GM12878 (cell line): ENCODE measurements around the gene SMIM9. TPM values are rescaled to one million over a fixed set of nuclear protein-coding genes. Genes with fewer than 3 reads are reported as not detected.

Experiments used
- ATAC-seq: fragments of 200-7000 bp; cut with Tn5 transposase; 3 replicates; pipeline ENCODE4 v1.9.1; 2020; ENCODE audit warnings: mild to moderate bottlenecking, moderate library complexity
- BruUV-seq: library from RNA; stranded (reverse); fragments of 400-500 nt; replicated peaks from 2 replicates; lab custom pipeline; 2021; lab: Mats Ljungman, UMichigan
- CTCF ChIA-PET: fragments of 300-600 bp; sonication (Branson Sonifier 250); formaldehyde crosslinking; extraction: SDS; loops from one replicate; lab custom pipeline; 2021; ENCODE audit warnings: inconsistent platforms; lab: Yijun Ruan, JAX
- POLR2A ChIA-PET: fragments of 350-600 bp; formaldehyde crosslinking; extraction: SDS; loops from one replicate; lab custom pipeline; 2021; ENCODE audit warnings: inconsistent platforms; lab: Charles Lee
- RAD21 ChIA-PET: fragments of 300-600 bp; sonication (Branson Sonifier 250); formaldehyde crosslinking; loops from one replicate; lab custom pipeline; 2023; ENCODE audit warnings: antibody characterized with exemption; ENCODE audit not compliant: unreplicated experiment; lab: Charles Lee
- SMC1A ChIA-PET: fragments of 300-600 bp; sonication (Branson Sonifier 250); formaldehyde crosslinking; loops from one replicate; lab custom pipeline; 2023; ENCODE audit not compliant: unreplicated experiment, uncharacterized antibody; lab: Charles Lee
- DNase-seq: peaks from one replicate; pipeline ENCODE4 v3.0.0-alpha.2; 2011; ENCODE audit warnings: low read depth, low spot score
- FAIRE-seq: peaks from 3 replicates; lab custom pipeline; 2011; peaks lifted over from hg19 to GRCh38; lab: Jason Lieb, UNC
- H2AFZ ChIP-seq: 2 replicates; pipeline ENCODE4 v1.6.0; 2011; ENCODE audit warnings: low read depth, low read length, control low read depth; ENCODE audit not compliant: control insufficient read depth
- H3K27ac ChIP-seq: 2 replicates; pipeline ENCODE4 v1.5.1; 2011; ENCODE audit warnings: control low read depth; ENCODE audit not compliant: control insufficient read depth, insufficient read depth
- H3K27me3 ChIP-seq, 2 experiments: replicated peaks in 1 of 2; 2 replicates each; pipeline versions ENCODE4 v1.6.0 to v1.6.1; 2011; ENCODE audit warnings: low read length in 1 of 2; ENCODE audit not compliant: control insufficient read depth in 2 of 2, insufficient read depth in 2 of 2
- H3K36me3 ChIP-seq, 2 experiments: 2 replicates each; pipeline ENCODE4 v1.5.1; 2011; ENCODE audit warnings: low read length in 1 of 2; ENCODE audit not compliant: control insufficient read depth in 2 of 2, insufficient read depth in 2 of 2
- H3K4me1 ChIP-seq: 2 replicates; pipeline ENCODE4 v1.6.1; 2011; ENCODE audit warnings: mild to moderate bottlenecking, low read length, moderate library complexity, mixed read lengths; ENCODE audit not compliant: control insufficient read depth, insufficient read depth
- H3K4me2 ChIP-seq: 2 replicates; pipeline ENCODE4 v1.6.0; 2011; ENCODE audit warnings: control low read depth; ENCODE audit not compliant: control insufficient read depth, insufficient read depth
- H3K4me3 ChIP-seq: fragments of 200-600 bp; sonication (generic); 2 replicates; pipeline ENCODE4 v1.5.1; 2016
- H3K79me2 ChIP-seq: 2 replicates; pipeline ENCODE4 v1.6.0; 2011; ENCODE audit warnings: low read length; ENCODE audit not compliant: control insufficient read depth, insufficient read depth
- H3K9ac ChIP-seq: 2 replicates; pipeline ENCODE4 v1.8.0; 2011; ENCODE audit warnings: low read length, control low read depth, mixed read lengths; ENCODE audit not compliant: control insufficient read depth, insufficient read depth
- H3K9me3 ChIP-seq: replicated peaks from 3 replicates; pipeline ENCODE4 v1.5.1; 2011; ENCODE audit warnings: mild to moderate bottlenecking, low read length; ENCODE audit not compliant: control insufficient read depth, insufficient read depth
- H4K20me1 ChIP-seq: 2 replicates; pipeline ENCODE4 v1.6.0; 2011; ENCODE audit not compliant: control insufficient read depth, insufficient read depth
- CBFB ChIP-seq: IDR thresholded peaks from 2 replicates; pipeline ENCODE4 v1.6.1; 2016; ENCODE audit warnings: antibody characterized with exemption, low read depth
- EP300 ChIP-seq, 2 experiments: fragments of 150-350 bp in 1 of 2; IDR thresholded peaks; 2 replicates each; pipeline ENCODE4 v1.6.1; 2011 to 2012; ENCODE audit warnings: low read depth in 2 of 2, low read length in 2 of 2, borderline replicate concordance in 1 of 2, improper control_type of control experiment in 1 of 2, inconsistent platforms in 1 of 2; ENCODE audit not compliant: control insufficient read depth in 1 of 2
- HCFC1 ChIP-seq: fragments of 150-350 bp; IDR thresholded peaks from 2 replicates; pipeline ENCODE4 v1.6.1; 2014; ENCODE audit warnings: low read length
- HDAC6 ChIP-seq: fragments of 200-600 bp; sonication (generic); IDR thresholded peaks from one replicate; pipeline ENCODE4 v1.8.0; 2017; ENCODE audit warnings: antibody characterized with exemption; ENCODE audit not compliant: unreplicated experiment
- JUNB ChIP-seq: IDR thresholded peaks from 2 replicates; pipeline ENCODE4 v1.6.1; 2016; ENCODE audit warnings: antibody characterized with exemption, mild to moderate bottlenecking
- NR2C1 ChIP-seq: fragments of 450-650 bp; IDR thresholded peaks from 2 replicates; pipeline ENCODE4 v1.6.1; 2017; ENCODE audit warnings: antibody characterized with exemption, mild to moderate bottlenecking, moderate library complexity
- RB1 ChIP-seq: fragments of 450-650 bp; formaldehyde crosslinking; IDR thresholded peaks from 2 replicates; pipeline ENCODE4 v1.6.1; 2017; ENCODE audit warnings: mild to moderate bottlenecking, borderline replicate concordance
- YY1 ChIP-seq: IDR thresholded peaks from 2 replicates; pipeline ENCODE4 v1.6.1; 2011; ENCODE audit warnings: low read depth, mild to moderate bottlenecking, low read length
- ZNF274 ChIP-seq: IDR thresholded peaks from one replicate; pipeline ENCODE4 v1.8.0; 2011; ENCODE audit not compliant: insufficient read length, insufficient read depth
- in situ Hi-C: fragments of 300-500 bp; cut with MboI; formaldehyde crosslinking; loops from 9 replicates; pipeline ENCODE4 v1.14.3; 2018; ENCODE audit warnings: mixed read lengths
- intact Hi-C: fragments of 100-400 bp; cut with micrococcal nuclease; formaldehyde crosslinking; loops from one replicate; pipeline ENCODE4 v1.14.2; 2022; ENCODE audit not compliant: unreplicated experiment
- polyA plus RNA-seq, 11 experiments: library from polyadenylated mRNA; depleted of rRNA in 4 of 11; unstranded in 6 of 11; stranded (reverse) in 5 of 11; fragments of >200 nt; fragmentation: Nextera tagmentation in 4 of 11; fragmentation: Illumina TruSeq in 1 of 11; extraction: Ambion mirVana in 4 of 11; extraction: Trizol in 1 of 11; gene quantifications; 1 replicate in 1 of 11; 2 replicates in 10 of 11; pipeline versions ENCODE4 v1.2.1 to v1.2.3, GENCODE V29; 2011 to 2016; ENCODE audit warnings: inconsistent platforms in 2 of 11, missing spikeins in 2 of 11, low read depth in 1 of 11
- total RNA-seq, 4 experiments: library from RNA; depleted of rRNA in 3 of 4; stranded (reverse); fragments of >200 nt in 3 of 4; fragmentation: Illumina TruSeq in 1 of 4; extraction: Trizol in 1 of 4; gene quantifications; 2 replicates each; pipeline versions ENCODE4 v1.2.1 to v1.2.3, GENCODE V29; 2013 to 2021
- TF ChIP-seq, protein P1 (sequence below): fragments of 450-650 bp; IDR thresholded peaks from 2 replicates; pipeline ENCODE4 v1.6.1; 2018; ENCODE audit warnings: mild to moderate bottlenecking, low read depth, moderate library complexity; ENCODE audit not compliant: partially characterized antibody
- TF ChIP-seq, protein P2 (sequence below): fragments of 450-650 bp; IDR thresholded peaks from 2 replicates; pipeline ENCODE4 v1.6.1; 2018; ENCODE audit warnings: borderline replicate concordance, mild to moderate bottlenecking; ENCODE audit not compliant: partially characterized antibody

Gene SMIM9
- total and polyA plus RNA-seq, 10 of the 15 experiments (the other 5 are each of a cell fraction or from before 2014, with no cell fraction given): not detected

DNA sequence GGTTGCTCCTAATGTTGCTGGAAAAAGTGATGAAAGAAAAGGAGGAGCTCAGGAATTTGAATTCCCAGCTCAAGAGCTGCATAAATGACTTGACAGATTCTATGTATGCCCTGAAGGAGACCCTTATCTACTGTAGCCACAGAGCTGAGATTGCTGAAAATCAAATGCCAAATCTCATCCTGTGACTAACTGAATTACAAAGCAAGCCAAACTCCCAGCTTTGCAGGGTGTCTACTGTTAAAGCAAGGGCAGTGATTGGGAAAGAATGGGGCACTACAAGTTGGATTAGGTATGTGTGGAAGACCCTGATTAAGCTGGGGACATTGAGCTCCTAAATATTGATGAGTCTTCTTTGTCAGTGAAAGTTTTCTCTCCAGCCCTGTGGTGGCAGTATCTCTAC is 20.8 kb upstream of the SMIM9 start:
- intact Hi-C loops (no loop called here), in situ Hi-C loops (no loop called here)
- FAIRE-seq (no peak), DNase-seq (no peak), ATAC-seq (no peak)
- no peaks in the 10 kb centered on the region for H3K4me1 ChIP-seq
- no peak overlapping the region for H3K4me3 ChIP-seq
- no peaks in the 10 kb centered on the region for H3K27me3 ChIP-seq
- TF ChIP-seq EP300 (IDR thresholded peaks at IDR 0.05; ENCODE audit: borderline replicate concordance in 1 of 2, control insufficient read depth in 1 of 2, low read depth in 2 of 2, low read length in 2 of 2) (no peak), HDAC6 (no peak), YY1 (no peak), NR2C1 (no peak), RB1 (no peak), JUNB (no peak), HCFC1 (no peak), CBFB (no peak), ZNF274 (no peak)
- TF ChIP-seq, protein P1, sequence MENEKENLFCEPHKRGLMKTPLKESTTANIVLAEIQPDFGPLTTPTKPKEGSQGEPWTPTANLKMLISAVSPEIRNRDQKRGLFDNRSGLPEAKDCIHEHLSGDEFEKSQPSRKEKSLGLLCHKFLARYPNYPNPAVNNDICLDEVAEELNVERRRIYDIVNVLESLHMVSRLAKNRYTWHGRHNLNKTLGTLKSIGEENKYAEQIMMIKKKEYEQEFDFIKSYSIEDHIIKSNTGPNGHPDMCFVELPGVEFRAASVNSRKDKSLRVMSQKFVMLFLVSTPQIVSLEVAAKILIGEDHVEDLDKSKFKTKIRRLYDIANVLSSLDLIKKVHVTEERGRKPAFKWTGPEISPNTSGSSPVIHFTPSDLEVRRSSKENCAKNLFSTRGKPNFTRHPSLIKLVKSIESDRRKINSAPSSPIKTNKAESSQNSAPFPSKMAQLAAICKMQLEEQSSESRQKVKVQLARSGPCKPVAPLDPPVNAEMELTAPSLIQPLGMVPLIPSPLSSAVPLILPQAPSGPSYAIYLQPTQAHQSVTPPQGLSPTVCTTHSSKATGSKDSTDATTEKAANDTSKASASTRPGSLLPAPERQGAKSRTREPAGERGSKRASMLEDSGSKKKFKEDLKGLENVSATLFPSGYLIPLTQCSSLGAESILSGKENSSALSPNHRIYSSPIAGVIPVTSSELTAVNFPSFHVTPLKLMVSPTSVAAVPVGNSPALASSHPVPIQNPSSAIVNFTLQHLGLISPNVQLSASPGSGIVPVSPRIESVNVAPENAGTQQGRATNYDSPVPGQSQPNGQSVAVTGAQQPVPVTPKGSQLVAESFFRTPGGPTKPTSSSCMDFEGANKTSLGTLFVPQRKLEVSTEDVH: no peak
- TF ChIP-seq, protein P2, sequence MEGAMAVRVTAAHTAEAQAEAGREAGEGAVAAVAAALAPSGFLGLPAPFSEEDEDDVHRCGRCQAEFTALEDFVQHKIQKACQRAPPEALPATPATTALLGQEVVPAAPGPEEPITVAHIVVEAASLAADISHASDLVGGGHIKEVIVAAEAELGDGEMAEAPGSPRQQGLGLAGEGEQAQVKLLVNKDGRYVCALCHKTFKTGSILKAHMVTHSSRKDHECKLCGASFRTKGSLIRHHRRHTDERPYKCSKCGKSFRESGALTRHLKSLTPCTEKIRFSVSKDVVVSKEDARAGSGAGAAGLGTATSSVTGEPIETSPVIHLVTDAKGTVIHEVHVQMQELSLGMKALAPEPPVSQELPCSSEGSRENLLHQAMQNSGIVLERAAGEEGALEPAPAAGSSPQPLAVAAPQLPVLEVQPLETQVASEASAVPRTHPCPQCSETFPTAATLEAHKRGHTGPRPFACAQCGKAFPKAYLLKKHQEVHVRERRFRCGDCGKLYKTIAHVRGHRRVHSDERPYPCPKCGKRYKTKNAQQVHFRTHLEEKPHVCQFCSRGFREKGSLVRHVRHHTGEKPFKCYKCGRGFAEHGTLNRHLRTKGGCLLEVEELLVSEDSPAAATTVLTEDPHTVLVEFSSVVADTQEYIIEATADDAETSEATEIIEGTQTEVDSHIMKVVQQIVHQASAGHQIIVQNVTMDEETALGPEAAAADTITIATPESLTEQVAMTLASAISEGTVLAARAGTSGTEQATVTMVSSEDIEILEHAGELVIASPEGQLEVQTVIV: no peak
- H3K9me3 ChIP-seq: no peaks in the 10 kb centered on the region
- no peaks in the 10 kb centered on the region for H4K20me1 ChIP-seq
- no peak overlapping the region for H3K27ac ChIP-seq
- ChIA-PET RAD21 (no interaction called here), CTCF (interaction anchor here (1.0 to 1.6 kb wide), 2 partner anchors 9 to 106 kb away, joined by 5 to 6 read pairs; no protein-coding TSS in a partner anchor), POLR2A (no interaction called here), SMC1A (no interaction called here)
- no peaks in the 10 kb centered on the region for H3K36me3 ChIP-seq
- H3K79me2 ChIP-seq: no peaks in the 10 kb centered on the region
- no peak overlapping the region for H3K9ac ChIP-seq
- H3K4me2 ChIP-seq: no peak overlapping the region
- no peak overlapping the region for H2AFZ ChIP-seq
- no TSS peak for BruUV-seq
